Thoracic aorta (tissue), 2 donors: ENCODE measurements around the gene RAPGEF4. TPM values are rescaled to one million over a fixed set of nuclear protein-coding genes. Genes with fewer than 3 reads are reported as not detected.

Source experiments
- ATAC-seq: fragments of 150-250 bp; one replicate; pipeline ENCODE4 v1.8.0; 2017; ENCODE audit warnings: low read depth; ENCODE audit not compliant: insufficient number of reproducible peaks, low FRiP score
- DNase-seq: peaks from one replicate; pipeline ENCODE4 v3.0.0-alpha.2; 2020; ENCODE audit warnings: low spot score
- H3K27ac ChIP-seq, 2 donors: fragments of 200-600 bp; sonication (generic); 1 replicate in 1 of 2; 2 replicates in 1 of 2; pipeline ENCODE4 v1.5.1; 2016; ENCODE audit warnings: mild to moderate bottlenecking in 2 of 2, moderate library complexity in 2 of 2
- H3K27me3 ChIP-seq: fragments of 200-600 bp; sonication (generic); replicated peaks from 2 replicates; pipeline ENCODE4 v1.6.0; 2016; ENCODE audit warnings: mild to moderate bottlenecking; ENCODE audit not compliant: insufficient read depth
- H3K36me3 ChIP-seq: fragments of 200-600 bp; sonication (generic); one replicate; pipeline ENCODE4 v1.5.1; 2016
- H3K4me1 ChIP-seq, 2 donors: fragments of 200-600 bp; sonication (generic); 1 replicate in 1 of 2; 2 replicates in 1 of 2; pipeline versions ENCODE4 v1.5.1 to v1.6.0; 2016; ENCODE audit warnings: low read depth in 2 of 2, mild to moderate bottlenecking in 1 of 2; ENCODE audit not compliant: control insufficient read depth in 1 of 2
- H3K4me3 ChIP-seq: fragments of 200-600 bp; sonication (generic); 2 replicates; pipeline ENCODE4 v1.5.1; 2016; ENCODE audit warnings: mild to moderate bottlenecking
- H3K9me3 ChIP-seq: fragments of 200-600 bp; sonication (generic); 2 replicates; pipeline ENCODE4 v1.5.1; 2016
- CTCF ChIP-seq: fragments of 200-600 bp; sonication (generic); IDR thresholded peaks from one replicate; pipeline ENCODE4 v1.5.1; 2019; ENCODE audit warnings: antibody characterized with exemption
- total RNA-seq, 2 donors: library from RNA; depleted of rRNA; stranded (reverse); fragments of >200 nt; gene quantifications; one replicate each; pipeline versions ENCODE4 v1.1.0 to v1.2.3, GENCODE V29; 2016

The RAPGEF4 gene
- total RNA-seq, 2 donors from 2014 or later: 9.9 to 18.4 TPM

- Histone ChIP-seq H3K9me3 (no peaks in the 10 kb centered on the region), H3K36me3 (no peaks in the 10 kb centered on the region), H3K4me3 (no peak overlapping the region), H3K27me3 (no peaks in the 10 kb centered on the region), H3K27ac (no peak overlapping the region), H3K4me1 (no peaks in the 10 kb centered on the region)
- DNase-seq (no peak), ATAC-seq (no peak)
- no peak for TF ChIP-seq CTCF
These were observed 240.5 kb downstream of the RAPGEF4 start for GRCh38 chr2:172976116-172976515.

- Histone ChIP-seq H3K9me3 (no peaks in the 10 kb centered on the region), H3K4me1 (no peaks in the 10 kb centered on the region), H3K27me3 (no peaks in the 10 kb centered on the region), H3K36me3 (no peaks in the 10 kb centered on the region), H3K4me3 (no peak overlapping the region), H3K27ac (no peak overlapping the region)
- no peak for DNase-seq
- no peak for TF ChIP-seq CTCF
- no peak for ATAC-seq
These were observed 241.2 kb downstream of the RAPGEF4 start for GRCh38 chr2:172976816-172977215.

- DNase-seq: no peak
- no peaks in the 10 kb centered on the region for H3K27me3 ChIP-seq
- H3K4me3 ChIP-seq: no peak overlapping the region
- no peaks in the 10 kb centered on the region for H3K9me3 ChIP-seq
- no peak overlapping the region for H3K27ac ChIP-seq
- no peak for TF ChIP-seq CTCF
- no peaks in the 10 kb centered on the region for H3K36me3 ChIP-seq
- no peaks in the 10 kb centered on the region for H3K4me1 ChIP-seq
- ATAC-seq: no peak
These were observed 241.8 kb downstream of the RAPGEF4 start for GRCh38 chr2:172977270-172978062.

GRCh38 chr2:172978063-172978383 is 242.4 kb downstream of the RAPGEF4 start:
- no peaks in the 10 kb centered on the region for H3K36me3 ChIP-seq
- H3K4me3 ChIP-seq: no peak overlapping the region
- TF ChIP-seq CTCF: no peak
- no peak for DNase-seq
- H3K9me3 ChIP-seq: no peaks in the 10 kb centered on the region
- no peak for ATAC-seq
- no peak overlapping the region for H3K27ac ChIP-seq
- H3K27me3 ChIP-seq: no peaks in the 10 kb centered on the region
- no peaks in the 10 kb centered on the region for H3K4me1 ChIP-seq

- Histone ChIP-seq H3K9me3 (no peaks in the 10 kb centered on the region), H3K27me3 (no peaks in the 10 kb centered on the region), H3K4me3 (peak overlapping the region; percentile 50), H3K36me3 (no peaks in the 10 kb centered on the region), H3K27ac (peak overlapping the region; percentile 7 to 44), H3K4me1 (peaks cover 3 to 14% of the 10 kb centered on the region in 2 donors)
- no peak for TF ChIP-seq CTCF
- DNase-seq (no peak), ATAC-seq (peak; percentile 66)
These were observed 249.7 kb downstream of the RAPGEF4 start for GRCh38 chr2:172985139-172985892.
